BJ (cell line): ENCODE data around the gene HTT. TPM values are rescaled to one million over a fixed set of nuclear protein-coding genes. Genes with fewer than 3 reads are reported as not detected.

Experiments
- CTCF ChIA-PET: fragments of 350-600 bp; formaldehyde crosslinking; extraction: SDS; loops from one replicate; lab custom pipeline; 2021; ENCODE audit warnings: antibody characterized with exemption, inconsistent platforms; lab: Yijun Ruan, JAX
- POLR2A ChIA-PET: fragments of 300-600 bp; sonication (Branson Sonifier 250); formaldehyde crosslinking; extraction: SDS; loops from one replicate; lab custom pipeline; 2021; ENCODE audit warnings: antibody characterized with exemption; lab: Charles Lee
- DNase-seq: peaks from one replicate; pipeline ENCODE4 v3.0.0-alpha.2; 2011; ENCODE audit warnings: low read depth
- H3K27me3 ChIP-seq: 2 replicates; pipeline ENCODE4 v1.6.0; 2011; ENCODE audit warnings: low read length; ENCODE audit not compliant: control insufficient read depth, insufficient read depth
- H3K36me3 ChIP-seq: 2 replicates; pipeline ENCODE4 v1.5.1; 2011; ENCODE audit warnings: low read length; ENCODE audit not compliant: control insufficient read depth, insufficient read depth
- H3K4me3 ChIP-seq: 2 replicates; pipeline ENCODE4 v1.5.1; 2011; ENCODE audit warnings: low read depth, mild to moderate bottlenecking, control low read depth, low read length
- polyA plus RNA-seq: library from polyadenylated mRNA; depleted of rRNA; stranded (reverse); fragments of >200 nt; gene quantifications from 2 replicates; pipeline ENCODE4 v1.2.3, GENCODE V29; 2011
- TF ChIP-seq, protein P1 (sequence below): IDR thresholded peaks from 2 replicates; pipeline ENCODE4 v1.5.1; 2011; ENCODE audit warnings: low read depth, mild to moderate bottlenecking, control low read depth, inconsistent platforms, low read length, moderate library complexity; ENCODE audit not compliant: insufficient read depth

Gene HTT
- polyA plus RNA-seq, 1 experiment = 13.6 TPM

DNA sequence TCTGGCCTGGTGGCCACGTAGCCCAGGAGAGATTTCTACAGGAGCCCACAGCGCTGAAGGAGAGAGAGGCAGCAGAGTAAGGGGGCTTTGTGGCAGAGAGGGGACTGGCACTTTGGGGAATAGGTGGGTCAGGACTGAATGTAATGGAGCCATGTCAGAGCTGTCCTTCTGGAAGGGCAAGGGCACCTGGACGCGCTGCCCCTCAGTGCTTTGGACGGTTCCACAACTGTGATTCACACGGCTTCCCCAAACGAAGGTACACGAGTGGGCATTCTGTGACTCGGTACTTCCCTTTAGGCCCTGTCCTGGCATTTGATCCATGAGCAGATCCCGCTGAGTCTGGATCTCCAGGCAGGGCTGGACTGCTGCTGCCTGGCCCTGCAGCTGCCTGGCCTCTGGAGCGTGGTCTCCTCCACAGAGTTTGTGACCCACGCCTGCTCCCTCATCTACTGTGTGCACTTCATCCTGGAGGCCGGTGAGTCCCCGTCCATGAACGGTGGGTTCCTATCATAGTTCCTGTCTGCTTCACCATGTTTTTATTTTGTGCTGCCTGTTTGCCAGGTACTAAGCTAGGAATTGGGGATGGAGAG is 139.3 kb downstream of the HTT start:
- TF ChIP-seq, protein P1, sequence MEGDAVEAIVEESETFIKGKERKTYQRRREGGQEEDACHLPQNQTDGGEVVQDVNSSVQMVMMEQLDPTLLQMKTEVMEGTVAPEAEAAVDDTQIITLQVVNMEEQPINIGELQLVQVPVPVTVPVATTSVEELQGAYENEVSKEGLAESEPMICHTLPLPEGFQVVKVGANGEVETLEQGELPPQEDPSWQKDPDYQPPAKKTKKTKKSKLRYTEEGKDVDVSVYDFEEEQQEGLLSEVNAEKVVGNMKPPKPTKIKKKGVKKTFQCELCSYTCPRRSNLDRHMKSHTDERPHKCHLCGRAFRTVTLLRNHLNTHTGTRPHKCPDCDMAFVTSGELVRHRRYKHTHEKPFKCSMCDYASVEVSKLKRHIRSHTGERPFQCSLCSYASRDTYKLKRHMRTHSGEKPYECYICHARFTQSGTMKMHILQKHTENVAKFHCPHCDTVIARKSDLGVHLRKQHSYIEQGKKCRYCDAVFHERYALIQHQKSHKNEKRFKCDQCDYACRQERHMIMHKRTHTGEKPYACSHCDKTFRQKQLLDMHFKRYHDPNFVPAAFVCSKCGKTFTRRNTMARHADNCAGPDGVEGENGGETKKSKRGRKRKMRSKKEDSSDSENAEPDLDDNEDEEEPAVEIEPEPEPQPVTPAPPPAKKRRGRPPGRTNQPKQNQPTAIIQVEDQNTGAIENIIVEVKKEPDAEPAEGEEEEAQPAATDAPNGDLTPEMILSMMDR = no peak
- Histone ChIP-seq H3K4me3 (no peak overlapping the region), H3K36me3 (peaks cover 42% of the 10 kb centered on the region), H3K27me3 (no peaks in the 10 kb centered on the region)
- CTCF ChIA-PET = interaction anchor here (0.7 to 1.0 kb wide), 3 partner anchors 19 to 57 kb away, joined by 3 to 5 read pairs (median 4); no protein-coding TSS in a partner anchor
- no peak for DNase-seq
- POLR2A ChIA-PET = no interaction called here

DNA sequence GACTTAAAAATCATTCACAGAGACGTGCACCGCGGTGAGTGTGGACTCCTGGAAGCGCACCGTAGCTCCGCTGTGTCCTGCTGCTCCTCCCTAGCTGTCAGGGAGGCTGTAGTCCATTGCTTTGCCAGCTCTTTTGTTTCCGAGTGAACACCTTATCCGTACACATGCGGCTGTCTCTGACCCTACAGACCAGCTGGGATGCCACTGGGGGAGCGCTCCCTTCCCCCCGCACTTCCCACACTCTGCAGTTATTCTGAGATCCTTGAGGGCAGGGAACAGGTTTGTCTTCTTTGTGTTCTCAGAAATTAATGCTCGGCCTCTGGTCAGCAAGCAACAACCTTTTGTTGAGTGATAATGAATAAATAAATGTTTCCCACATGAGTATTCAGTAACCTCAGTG is 140.8 kb downstream of the HTT start:
- CTCF ChIA-PET = interaction anchor here (1.0 to 1.1 kb wide), 2 partner anchors 32 to 70 kb away, joined by 3 read pairs; no protein-coding TSS in a partner anchor
- POLR2A ChIA-PET = no interaction called here
- H3K27me3 ChIP-seq = no peaks in the 10 kb centered on the region
- TF ChIP-seq, protein P1 = no peak
- DNase-seq = no peak
- H3K36me3 ChIP-seq = peaks cover 38% of the 10 kb centered on the region
- no peak overlapping the region for H3K4me3 ChIP-seq

DNA sequence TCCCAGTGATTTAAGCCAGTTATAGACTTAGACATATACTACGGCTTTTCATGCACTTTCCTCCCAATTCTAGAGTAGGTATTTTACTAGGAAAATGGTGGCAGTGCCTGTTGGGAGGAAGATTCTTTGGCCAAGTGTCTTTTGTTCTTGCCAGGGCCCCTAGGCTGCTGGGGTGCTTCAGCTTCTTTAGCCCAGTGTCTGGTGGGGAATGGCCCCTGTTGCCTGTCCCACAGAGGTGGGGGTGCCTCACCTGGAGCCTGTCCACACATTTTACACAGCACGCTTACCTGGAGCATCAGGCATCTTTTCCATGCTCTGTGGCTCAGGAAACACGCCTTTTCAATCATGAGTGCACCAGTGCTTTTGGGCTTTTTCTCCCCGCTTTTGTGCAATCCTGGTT is 141.3 kb downstream of the HTT start:
- CTCF ChIA-PET = interaction anchor here (1.1 kb wide), 1 partner anchor 70 kb away, joined by 3 read pairs; no protein-coding TSS in a partner anchor
- Histone ChIP-seq H3K4me3 (no peak overlapping the region), H3K27me3 (no peaks in the 10 kb centered on the region), H3K36me3 (peaks cover 37% of the 10 kb centered on the region)
- DNase-seq = no peak
- TF ChIP-seq, protein P1 = no peak
- POLR2A ChIA-PET = no interaction called here

DNA sequence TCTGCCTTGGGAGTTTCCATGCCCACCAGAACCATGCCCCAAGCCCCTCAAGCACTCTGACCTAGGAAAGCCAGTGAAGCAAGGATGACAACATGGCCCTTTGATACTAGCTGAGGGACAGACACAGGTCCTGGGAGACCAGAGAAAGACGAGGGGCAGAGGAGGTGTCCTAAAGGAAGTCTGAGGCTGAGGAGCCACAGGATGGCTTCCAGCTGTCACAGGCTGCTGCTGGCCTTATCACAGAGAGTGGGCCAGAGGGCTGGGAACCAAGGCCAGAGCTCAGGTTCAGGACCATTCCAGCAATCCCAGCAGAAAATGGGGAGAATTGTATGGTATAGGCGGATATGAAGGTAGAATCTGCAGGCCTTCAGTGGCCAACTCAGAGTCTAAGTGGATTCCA is 142.8 kb downstream of the HTT start:
- ChIA-PET POLR2A (no interaction called here), CTCF (interaction anchor here (1.3 to 2.0 kb wide), 2 partner anchors 11 to 13 kb away, joined by 3 to 5 read pairs; no protein-coding TSS in a partner anchor)
- peaks cover 42% of the 10 kb centered on the region for H3K36me3 ChIP-seq
- H3K27me3 ChIP-seq = no peaks in the 10 kb centered on the region
- no peak for DNase-seq
- TF ChIP-seq, protein P1 = no peak
- H3K4me3 ChIP-seq = no peak overlapping the region

DNA sequence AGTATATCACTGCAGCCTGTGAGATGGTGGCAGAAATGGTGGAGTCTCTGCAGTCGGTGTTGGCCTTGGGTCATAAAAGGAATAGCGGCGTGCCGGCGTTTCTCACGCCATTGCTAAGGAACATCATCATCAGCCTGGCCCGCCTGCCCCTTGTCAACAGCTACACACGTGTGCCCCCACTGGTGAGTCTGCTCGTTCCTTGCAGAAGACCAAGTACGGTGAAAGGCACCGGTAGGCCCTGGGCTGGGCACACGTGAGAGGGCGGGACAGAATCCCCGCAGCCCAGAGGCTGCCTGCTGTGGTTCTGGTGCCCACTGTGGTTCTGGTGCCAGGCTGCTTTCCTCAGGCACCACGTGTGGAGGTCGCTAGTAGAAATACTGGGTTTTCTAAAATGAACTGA is 143.3 kb downstream of the HTT start:
- Histone ChIP-seq H3K4me3 (no peak overlapping the region), H3K36me3 (peaks cover 39% of the 10 kb centered on the region), H3K27me3 (no peaks in the 10 kb centered on the region)
- no peak for DNase-seq
- ChIA-PET CTCF (interaction anchor here (1.3 to 2.0 kb wide), 2 partner anchors 10 to 13 kb away, joined by 3 to 5 read pairs; no protein-coding TSS in a partner anchor), POLR2A (no interaction called here)
- TF ChIP-seq, protein P1 = no peak
